ENCODE results near the gene SLC25A44.

Gene SLC25A44, protein sequence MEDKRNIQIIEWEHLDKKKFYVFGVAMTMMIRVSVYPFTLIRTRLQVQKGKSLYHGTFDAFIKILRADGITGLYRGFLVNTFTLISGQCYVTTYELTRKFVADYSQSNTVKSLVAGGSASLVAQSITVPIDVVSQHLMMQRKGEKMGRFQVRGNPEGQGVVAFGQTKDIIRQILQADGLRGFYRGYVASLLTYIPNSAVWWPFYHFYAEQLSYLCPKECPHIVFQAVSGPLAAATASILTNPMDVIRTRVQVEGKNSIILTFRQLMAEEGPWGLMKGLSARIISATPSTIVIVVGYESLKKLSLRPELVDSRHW

GRCh38 chr1:156193488-156194299, at the start of gene SLC25A44:
TSS of gene SLC25A44 (plus strand) at chr1:156194104. CDS start at chr1:156199848, 5,744 bp downstream.
- DNase-seq (ENCODE audit: low read depth in 2 of 2): peak; percentile 98 to 99

- no peak for DNase-seq (ENCODE audit: low read depth in 2 of 2)
Measured at GRCh38 chr1:156144742-156145141, 49.2 kb upstream of the SLC25A44 start.

DNA sequence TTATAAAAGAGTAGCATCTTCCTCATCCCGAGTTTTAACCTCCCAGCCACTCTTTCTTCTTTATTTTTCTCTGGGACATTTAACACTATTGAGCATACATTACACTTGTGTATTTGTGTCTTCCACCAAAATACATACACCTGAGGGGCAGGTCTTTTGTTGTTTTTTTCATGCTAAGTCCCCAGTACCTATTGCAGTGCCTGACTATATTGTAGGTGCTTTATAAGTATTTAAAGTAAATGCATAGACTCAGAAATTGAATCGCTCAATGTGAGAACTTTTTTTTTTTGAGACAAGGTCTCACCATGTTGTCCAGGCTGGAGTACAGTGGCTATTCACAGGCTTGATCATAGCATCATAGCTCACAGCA, 48.3 kb upstream of the SLC25A44 start:
- no peak for DNase-seq (ENCODE audit: low read depth in 2 of 2)

- DNase-seq (ENCODE audit: low read depth in 2 of 2): peak; percentile 84 to 87
Measured at GRCh38 chr1:156146020-156146768, 47.7 kb upstream of the SLC25A44 start.

GRCh38 chr1:156146769-156147405, 47.0 kb upstream of the SLC25A44 start:
- no peak for DNase-seq (ENCODE audit: low read depth in 2 of 2)

DNA sequence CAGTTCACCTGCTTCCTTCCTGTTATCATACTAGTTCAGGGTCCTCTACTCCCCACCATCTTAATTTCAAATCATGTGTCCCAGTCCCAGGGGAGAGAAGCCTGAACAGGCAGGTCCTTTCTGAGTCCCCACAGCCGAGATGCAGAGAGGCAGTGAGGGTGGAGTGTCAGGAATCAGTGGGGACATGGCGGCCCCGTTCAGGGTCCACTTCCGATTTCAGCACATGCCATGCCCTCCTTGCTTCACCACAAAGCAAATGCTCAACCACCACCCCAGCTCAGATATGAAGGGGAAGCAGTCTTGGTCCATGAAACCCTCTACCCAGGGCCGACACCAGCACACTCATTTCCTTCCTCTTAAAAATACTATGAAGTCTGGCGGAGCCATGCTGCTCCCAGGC, 45.7 kb upstream of the SLC25A44 start:
- no peak for DNase-seq (ENCODE audit: low read depth in 2 of 2)

- no peak for DNase-seq (ENCODE audit: low read depth in 2 of 2)
Measured at GRCh38 chr1:156149374-156150332, 44.3 kb upstream of the SLC25A44 start.

- no peak for DNase-seq (ENCODE audit: low read depth in 2 of 2)
Measured at GRCh38 chr1:156150333-156151011, 43.4 kb upstream of the SLC25A44 start.

GRCh38 chr1:156151093-156151688, 42.7 kb upstream of the SLC25A44 start:
- no peak for DNase-seq (ENCODE audit: low read depth in 2 of 2)

DNA sequence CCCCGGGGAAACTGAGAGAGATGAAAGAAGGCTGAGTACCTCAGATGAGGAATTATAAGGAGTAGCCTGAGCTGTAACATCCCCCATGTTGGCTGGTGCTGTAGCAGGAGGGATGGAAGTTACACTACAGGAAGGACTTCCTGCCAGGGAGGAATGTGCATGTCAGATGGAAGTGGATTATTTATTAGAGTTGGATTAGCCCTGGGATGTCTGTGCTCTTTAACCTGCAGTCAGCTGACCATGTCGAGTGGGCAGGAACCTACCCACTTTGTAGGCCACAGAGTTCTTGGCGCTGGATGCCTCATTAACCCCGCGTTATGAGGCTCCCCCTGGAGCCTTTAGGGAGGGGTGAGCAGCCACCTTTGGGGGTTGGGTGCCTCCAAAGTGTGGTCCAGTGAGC, 41.3 kb upstream of the SLC25A44 start:
- DNase-seq (ENCODE audit: low read depth in 2 of 2): no peak

- DNase-seq (ENCODE audit: low read depth in 2 of 2): no peak
Measured at GRCh38 chr1:156153362-156153761, 40.5 kb upstream of the SLC25A44 start, which contains the start of gene SEMA4A. TSS of gene SEMA4A (plus strand) at chr1:156153585. CDS start at chr1:156154579, 994 bp downstream.

DNA sequence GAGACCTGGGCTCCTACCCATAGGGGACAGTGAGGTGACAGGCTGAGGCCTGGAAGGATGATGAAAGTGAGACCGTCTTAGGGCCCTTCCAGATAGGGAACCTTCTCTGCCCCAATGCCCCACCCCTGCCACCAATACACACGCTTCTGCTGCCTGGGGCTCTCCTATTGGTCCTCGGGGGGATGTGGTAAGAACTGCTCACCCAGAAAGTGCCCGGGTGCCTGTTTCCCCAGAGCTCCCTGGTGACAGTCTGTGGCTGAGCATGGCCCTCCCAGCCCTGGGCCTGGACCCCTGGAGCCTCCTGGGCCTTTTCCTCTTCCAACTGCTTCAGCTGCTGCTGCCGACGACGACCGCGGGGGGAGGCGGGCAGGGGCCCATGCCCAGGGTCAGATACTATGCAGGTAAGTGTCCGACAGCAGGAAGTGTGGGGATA, 39.6 kb upstream of the SLC25A44 start:
- no peak for DNase-seq (ENCODE audit: low read depth in 2 of 2)

DNA sequence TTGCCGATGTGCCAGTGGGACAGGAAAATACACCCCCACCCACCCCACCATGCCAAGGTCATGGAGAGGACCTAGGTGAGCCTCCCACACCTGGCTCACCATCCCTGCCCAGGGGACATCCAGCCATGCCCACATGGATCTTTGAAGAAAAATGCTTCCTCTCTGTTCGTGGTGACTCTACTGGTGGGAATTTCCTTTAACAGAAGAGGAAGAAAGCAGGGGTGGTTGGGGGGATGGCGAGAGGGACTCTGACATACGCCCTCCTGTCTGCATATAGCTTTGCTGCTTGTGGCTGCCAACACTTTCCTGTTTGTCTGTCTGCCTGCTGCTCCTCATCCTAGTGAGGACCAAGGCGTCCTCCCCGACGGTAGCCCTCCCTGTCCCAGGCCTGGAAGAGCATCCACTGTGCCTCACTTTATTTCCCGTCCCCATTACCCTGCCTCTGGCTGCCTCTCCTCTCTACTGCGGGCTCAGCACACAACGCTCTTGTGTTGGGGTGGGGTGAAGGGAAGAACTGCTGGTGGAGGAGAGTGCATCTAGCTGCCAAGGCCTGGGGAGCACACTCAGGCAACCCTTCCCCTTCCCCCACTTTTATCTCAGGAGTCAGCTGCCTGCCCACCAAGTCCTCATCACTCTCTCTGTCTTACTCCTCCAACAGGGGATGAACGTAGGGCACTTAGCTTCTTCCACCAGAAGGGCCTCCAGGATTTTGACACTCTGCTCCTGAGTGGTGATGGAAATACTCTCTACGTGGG, 38.0 kb upstream of the SLC25A44 start:
- DNase-seq (ENCODE audit: low read depth in 2 of 2): no peak

- DNase-seq (ENCODE audit: low read depth in 2 of 2): no peak
Measured at GRCh38 chr1:156157506-156157905, 36.4 kb upstream of the SLC25A44 start.

- DNase-seq (ENCODE audit: low read depth in 2 of 2): no peak
Measured at GRCh38 chr1:156157966-156158365, 35.9 kb upstream of the SLC25A44 start.

DNA sequence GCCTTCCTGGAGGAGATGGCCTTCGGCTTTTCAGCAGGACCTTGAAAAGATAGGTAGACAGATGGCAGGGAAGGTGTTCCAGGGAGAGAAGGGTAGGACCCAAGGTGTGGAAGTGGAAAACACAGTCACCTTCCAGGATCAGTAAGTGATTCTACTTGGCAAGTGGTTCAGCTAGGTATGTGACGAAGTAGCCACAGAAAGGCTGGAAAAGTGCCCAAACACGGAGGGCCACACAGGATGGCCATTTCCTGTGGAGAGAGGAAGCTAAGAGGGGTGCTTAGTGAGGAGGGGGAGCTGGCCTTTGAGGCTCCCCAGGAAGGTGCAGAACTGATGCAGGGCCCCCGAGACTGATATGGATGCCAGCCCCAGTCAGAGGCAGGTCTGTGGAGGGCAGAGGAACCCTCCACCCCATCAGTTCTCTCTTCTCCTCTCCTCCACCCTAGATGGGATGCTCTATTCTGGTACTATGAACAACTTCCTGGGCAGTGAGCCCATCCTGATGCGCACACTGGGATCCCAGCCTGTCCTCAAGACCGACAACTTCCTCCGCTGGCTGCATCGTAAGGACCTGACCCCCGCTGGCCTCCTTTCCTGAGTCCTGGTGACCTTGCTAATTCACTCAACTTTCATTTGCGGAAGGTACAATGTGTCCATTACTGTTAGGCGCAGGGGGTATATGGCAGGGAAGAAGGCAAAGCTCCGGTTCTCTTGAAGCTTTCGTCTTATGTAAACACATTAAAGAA, 33.7 kb upstream of the SLC25A44 start:
- no peak for DNase-seq (ENCODE audit: low read depth in 2 of 2)

DNA sequence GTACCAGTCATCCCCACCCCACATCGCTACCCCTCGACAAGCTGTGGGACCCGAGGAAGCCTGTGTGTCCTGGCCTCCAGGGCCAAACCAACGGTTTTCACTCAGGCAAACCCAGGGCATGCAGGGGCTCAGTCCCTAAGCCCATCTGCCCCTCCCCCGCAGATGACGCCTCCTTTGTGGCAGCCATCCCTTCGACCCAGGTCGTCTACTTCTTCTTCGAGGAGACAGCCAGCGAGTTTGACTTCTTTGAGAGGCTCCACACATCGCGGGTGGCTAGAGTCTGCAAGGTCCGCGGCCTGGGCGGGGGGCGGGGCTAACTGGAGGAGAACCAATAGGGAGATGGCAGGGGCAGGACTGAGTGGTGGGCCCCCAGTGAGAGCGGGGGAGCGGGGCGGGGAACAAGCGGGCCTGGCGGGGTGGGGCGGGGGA, 33.1 kb upstream of the SLC25A44 start:
- DNase-seq (ENCODE audit: low read depth in 2 of 2): peak; percentile 45 to 52

GRCh38 chr1:156162430-156163037, 31.4 kb upstream of the SLC25A44 start:
- no peak for DNase-seq (ENCODE audit: low read depth in 2 of 2)

Measured in fibroblast of skin of left quadriceps (primary cell).